Stimulated activated naive CD4-positive, alpha-beta T cell treated with Interleukin-2 at 50 U/mL for 16 hours (primary cell): Measurements from ENCODE around the gene ARMH3.
"Not testable (repeated sequence)": the region's sequence is repeated elsewhere in the genome, so short reads cannot be mapped to it uniquely, and the experiment has no call there.

Source experiments
- DNase-seq: peaks from one replicate; lab custom pipeline; 2025; lab: John Stamatoyannopoulos, UW

The ARMH3 gene

GRCh38 chr10:101987136-101987535, 68.8 kb downstream of the ARMH3 start:
- no peak for DNase-seq

GRCh38 chr10:101986624-101986971, 69.4 kb downstream of the ARMH3 start:
- DNase-seq, result no peak

- DNase-seq, result not testable (repeated sequence)
Observed at GRCh38 chr10:101980677-101981076, 75.3 kb downstream of the ARMH3 start.

GRCh38 chr10:101974091-101974971, 81.6 kb downstream of the ARMH3 start:
- no peak for DNase-seq

GRCh38 chr10:101972761-101973160, 83.2 kb downstream of the ARMH3 start:
- no peak for DNase-seq

GRCh38 chr10:101969412-101969922, 86.5 kb downstream of the ARMH3 start:
- DNase-seq, result no peak

- no peak for DNase-seq
Observed at GRCh38 chr10:101968940-101969321, 87.0 kb downstream of the ARMH3 start.

GRCh38 chr10:101968286-101968939, 87.6 kb downstream of the ARMH3 start:
- no peak for DNase-seq

- DNase-seq, result no peak
Observed at GRCh38 chr10:101967713-101968112, 88.3 kb downstream of the ARMH3 start.

GRCh38 chr10:101967119-101967518, 88.9 kb downstream of the ARMH3 start:
- DNase-seq, result no peak

GRCh38 chr10:101965075-101965765, 90.8 kb downstream of the ARMH3 start:
- no peak for DNase-seq

GRCh38 chr10:101961591-101962498, 94.1 kb downstream of the ARMH3 start:
- DNase-seq, result no peak

- DNase-seq, result no peak
Observed at GRCh38 chr10:101960879-101961395, 95.0 kb downstream of the ARMH3 start.

- no peak for DNase-seq
Observed at GRCh38 chr10:101959346-101959916, 96.5 kb downstream of the ARMH3 start.

- no peak for DNase-seq
Observed at GRCh38 chr10:101958691-101959090, 97.3 kb downstream of the ARMH3 start.

GRCh38 chr10:101956898-101957297, 99.1 kb downstream of the ARMH3 start:
- DNase-seq, result no peak

- no peak for DNase-seq
Observed at GRCh38 chr10:101956117-101956516, 99.9 kb downstream of the ARMH3 start.

GRCh38 chr10:101952191-101952590, 103.8 kb downstream of the ARMH3 start:
- DNase-seq, result no peak

- DNase-seq, result no peak
Observed at GRCh38 chr10:101950213-101950612, 105.8 kb downstream of the ARMH3 start.

GRCh38 chr10:101941871-101942270, 114.1 kb downstream of the ARMH3 start:
- no peak for DNase-seq

GRCh38 chr10:101940916-101941315, 115.1 kb downstream of the ARMH3 start:
- no peak for DNase-seq
